ENCODE data around the gene AIMP1.
"Not testable (repeated sequence)": the region's sequence is repeated elsewhere in the genome, so short reads cannot be mapped to it uniquely, and the experiment has no call there.

The AIMP1 gene

GRCh38 chr4:106358899-106359298, 42.5 kb downstream of the AIMP1 start:
- no peak for DNase-seq

DNA sequence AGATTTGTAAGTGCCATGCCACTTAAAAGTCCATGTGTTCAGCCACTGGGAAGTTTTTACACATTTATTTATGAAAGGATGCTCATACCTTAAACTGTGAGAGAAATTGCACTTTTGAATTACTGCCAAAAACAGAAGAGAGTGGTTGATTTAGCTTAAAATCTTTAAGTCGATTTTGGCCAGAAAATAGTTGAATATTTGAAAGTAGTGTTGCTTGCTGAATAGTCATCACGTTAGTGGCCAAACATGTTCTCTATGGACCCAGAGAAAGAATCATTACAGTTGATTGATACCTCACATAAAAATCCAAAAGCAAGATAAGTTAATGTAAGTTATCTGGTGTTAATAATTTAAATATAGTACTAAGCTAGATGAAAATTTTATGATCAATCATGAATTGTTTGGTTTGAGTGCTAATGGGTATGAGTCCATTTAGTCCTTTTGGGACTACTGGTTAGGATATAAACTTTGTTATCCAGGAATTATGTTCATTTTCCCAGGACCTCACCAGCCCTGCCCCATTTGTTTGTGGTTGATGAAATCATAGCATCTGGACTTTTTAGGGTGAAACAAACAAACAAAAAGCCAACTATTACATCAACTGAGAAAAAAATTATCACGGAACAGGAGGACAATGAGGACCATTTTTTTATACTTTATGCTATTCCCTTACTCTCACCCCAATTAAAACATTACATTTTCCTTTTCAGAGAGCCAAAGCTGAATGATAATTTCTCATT, 45.9 kb downstream of the AIMP1 start:
- no peak for DNase-seq

DNA sequence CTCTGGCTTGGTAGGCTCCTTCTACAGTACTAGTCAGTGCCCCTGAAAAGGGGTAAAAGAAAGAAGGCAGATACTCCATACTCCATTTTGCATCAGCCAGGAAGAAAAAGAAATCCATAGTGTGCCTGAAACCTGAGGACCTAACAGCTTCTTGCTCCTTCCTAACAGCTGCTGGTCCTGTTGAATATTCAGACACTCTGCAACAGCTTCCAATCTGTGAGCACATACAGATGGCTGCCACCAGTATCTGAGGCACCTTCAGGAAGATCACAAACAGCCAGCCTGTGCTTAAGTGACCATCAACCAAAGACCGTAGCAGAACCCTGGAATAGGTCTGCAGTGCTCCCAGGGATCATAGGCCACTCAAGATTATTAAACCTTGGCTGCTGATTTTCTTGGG, 47.9 kb downstream of the AIMP1 start:
- no peak for DNase-seq

DNA sequence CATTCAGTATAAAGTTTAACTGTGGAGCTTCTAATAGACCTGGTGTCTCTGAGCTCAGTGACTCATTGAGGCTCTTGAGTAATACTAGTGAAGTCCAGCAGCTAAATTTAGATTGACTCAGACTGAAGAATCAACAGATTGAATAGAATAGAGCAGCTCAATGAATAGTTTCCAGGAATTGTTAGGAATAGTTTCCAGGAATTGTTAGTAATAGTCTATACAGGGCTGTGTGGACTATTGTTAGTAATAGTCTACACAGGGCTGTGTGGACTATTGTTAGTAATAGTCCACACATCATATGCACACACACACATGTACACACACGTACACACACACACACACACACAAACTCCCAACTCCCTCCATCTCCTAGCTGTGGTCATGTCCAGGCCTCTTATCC, 49.3 kb downstream of the AIMP1 start:
- no peak for DNase-seq

GRCh38 chr4:106366026-106366425, 49.7 kb downstream of the AIMP1 start:
- no peak for DNase-seq

GRCh38 chr4:106367072-106367471, 50.7 kb downstream of the AIMP1 start:
- DNase-seq: no peak

GRCh38 chr4:106368678-106369077, 52.3 kb downstream of the AIMP1 start, which contains the start of gene GIMD1:
Gene GIMD1, minus strand, starts transcription at chr4:106368778. Its CDS starts 1,343 bp downstream, at chr4:106367435.
- DNase-seq: no peak

- DNase-seq: no peak
Measured at GRCh38 chr4:106369456-106370060, 53.2 kb downstream of the AIMP1 start.

DNA sequence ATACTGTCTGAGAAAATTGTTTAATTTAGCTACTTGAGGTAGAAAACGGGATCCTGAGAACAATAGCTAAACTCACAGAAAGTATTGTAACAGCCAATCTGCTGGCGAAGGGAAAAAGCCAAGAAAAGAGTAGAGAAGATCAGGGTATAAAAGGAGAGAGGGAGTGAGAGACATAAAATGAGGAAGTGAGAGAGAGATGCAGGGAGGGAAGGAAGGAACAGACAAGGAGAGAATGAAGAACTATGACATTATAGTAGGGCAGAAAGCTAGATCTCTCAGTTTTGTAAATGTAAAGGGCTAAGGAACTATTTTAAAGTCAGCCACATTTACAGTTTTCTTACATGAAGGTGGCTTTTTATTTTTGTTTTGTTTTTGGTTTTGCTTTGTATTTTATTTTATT, 53.9 kb downstream of the AIMP1 start:
- DNase-seq: no peak

GRCh38 chr4:106371161-106371560, 54.8 kb downstream of the AIMP1 start:
- no peak for DNase-seq

- no peak for DNase-seq
Measured at GRCh38 chr4:106373026-106373425, 56.7 kb downstream of the AIMP1 start.

- DNase-seq: no peak
Measured at GRCh38 chr4:106380179-106380578, 63.8 kb downstream of the AIMP1 start.

DNA sequence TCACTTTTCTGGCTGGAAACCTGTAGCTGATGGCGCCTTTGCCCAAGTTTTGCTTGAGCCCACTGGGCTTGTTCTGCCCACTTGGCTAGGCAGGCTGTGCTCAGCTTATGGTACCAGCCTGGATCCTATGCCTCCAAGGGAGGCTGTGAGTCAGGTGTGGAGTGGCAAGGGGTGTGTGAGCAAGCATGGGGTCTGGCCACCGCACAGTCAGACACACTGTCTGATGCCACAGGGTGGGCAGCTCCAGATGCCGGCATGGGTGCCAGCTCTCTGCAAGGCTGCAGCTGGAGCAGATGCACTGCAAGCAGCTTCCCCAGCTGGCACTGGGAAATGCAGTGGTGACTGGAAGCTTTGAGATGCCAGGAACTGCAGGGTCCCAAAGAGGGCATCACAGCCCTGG, 68.5 kb downstream of the AIMP1 start:
- DNase-seq: no peak

DNA sequence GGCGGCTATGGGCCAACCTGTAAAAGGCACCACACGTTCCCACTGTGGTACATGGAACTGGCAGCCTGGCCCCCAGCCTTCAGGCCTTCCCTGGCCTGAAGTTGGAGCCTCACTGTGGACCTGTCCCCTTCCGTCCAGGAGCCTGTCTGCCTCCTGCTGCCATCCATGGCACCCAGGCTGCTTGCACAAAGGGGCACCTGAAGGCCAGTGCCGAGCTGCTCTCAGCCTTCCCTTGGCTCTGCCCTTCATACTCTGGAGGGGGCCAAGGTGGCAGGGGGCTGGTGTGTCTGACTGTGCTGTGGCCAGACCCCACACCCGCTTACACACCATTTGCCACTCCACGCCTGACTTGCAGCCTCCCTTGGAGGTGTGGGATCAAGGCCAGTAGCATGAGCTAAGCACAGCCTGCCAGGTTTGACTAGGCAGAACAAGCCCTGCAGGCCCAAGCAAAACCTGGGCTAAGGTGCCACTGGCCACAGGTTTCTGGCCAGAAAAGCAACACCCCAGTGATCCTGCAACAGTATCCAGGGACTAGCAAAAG, 69.6 kb downstream of the AIMP1 start:
- DNase-seq: no peak

DNA sequence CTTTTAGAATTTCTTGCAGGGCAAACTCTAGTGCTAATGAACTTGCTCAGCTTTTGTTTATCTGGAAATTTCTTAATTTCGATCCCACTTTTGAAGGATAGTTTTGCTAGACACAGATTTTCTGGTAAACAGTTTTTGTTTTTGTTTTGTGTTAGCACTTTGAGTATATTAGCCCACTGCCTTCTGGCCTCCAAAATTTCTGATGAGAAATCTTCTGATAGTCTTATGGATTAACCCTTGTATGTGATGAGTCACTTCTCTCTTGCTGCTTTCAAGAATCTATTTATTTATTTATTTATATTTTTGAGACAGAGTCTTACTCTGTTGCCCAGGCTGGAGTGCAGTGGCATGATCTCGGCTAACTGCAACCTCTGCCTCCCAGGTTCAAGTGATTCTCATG, 79.2 kb downstream of the AIMP1 start:
- no peak for DNase-seq

DNA sequence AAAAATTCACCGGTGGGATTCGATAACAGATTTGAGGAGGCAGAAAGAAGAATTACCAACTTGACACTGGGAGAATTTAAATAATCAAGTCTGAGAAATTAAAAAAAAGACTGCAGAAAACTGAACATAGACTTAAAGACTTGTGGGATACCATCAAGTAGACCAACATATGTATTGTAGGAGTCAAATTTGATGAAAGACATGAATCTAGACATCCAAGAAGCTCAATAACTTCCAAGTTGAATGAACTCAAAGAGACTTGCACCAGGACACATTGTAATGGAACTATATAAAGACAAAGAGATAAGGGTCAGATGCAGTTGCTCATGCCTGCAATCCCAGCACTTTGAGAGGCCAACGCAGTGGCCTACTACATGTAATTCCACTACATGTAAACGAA, 82.5 kb downstream of the AIMP1 start:
- DNase-seq: not testable (repeated sequence)
